Peyer's patch (tissue), 4 donors: ENCODE data around the gene DDX3X.

Experiments
- CTCF ChIP-seq, 6 experiments: fragments of 450-650 bp in 4 of 6; fragments of 200-600 bp in 2 of 6; sonication (generic) in 1 of 6; IDR thresholded peaks; one replicate each; pipeline ENCODE4 v1.5.1; 2017 to 2019; ENCODE audit warnings: antibody characterized with exemption in 6 of 6, mild to moderate bottlenecking in 3 of 6, moderate library complexity in 1 of 6
- POLR2A ChIP-seq, 2 donors: fragments of 450-650 bp; IDR thresholded peaks; one replicate each; pipeline ENCODE4 v1.5.1; 2017; ENCODE audit warnings: antibody characterized with exemption in 2 of 2, mild to moderate bottlenecking in 2 of 2, moderate library complexity in 2 of 2

DNA sequence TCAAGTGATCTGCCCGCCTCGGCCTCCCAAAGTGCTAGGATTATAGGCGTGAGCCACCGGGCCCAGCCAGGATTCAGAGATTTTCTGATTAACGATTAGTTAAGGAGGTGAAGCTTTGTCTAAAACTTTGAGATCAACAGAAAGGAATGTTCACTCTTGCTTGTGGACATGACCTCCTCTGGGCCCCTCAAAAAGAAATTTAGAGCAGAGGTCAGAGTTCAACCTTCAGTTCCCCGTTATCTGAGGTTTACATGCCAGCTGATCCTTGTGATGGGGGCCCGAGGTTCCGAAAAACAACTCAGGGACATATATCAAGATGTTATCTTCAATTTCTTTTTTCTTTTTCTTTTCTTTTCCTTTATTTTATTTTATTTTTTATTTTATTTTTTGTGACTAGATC is 54.6 kb downstream of the DDX3X start:
- TF ChIP-seq CTCF (IDR thresholded peaks at IDR 0.05) (no peak), POLR2A (IDR thresholded peaks at IDR 0.05) (no peak)
